ENCODE results near the gene LRCH4. TPM values are rescaled to one million over a fixed set of nuclear protein-coding genes. Genes with fewer than 3 reads are reported as not detected.

LRCH4 gene
- total and polyA plus RNA-seq, 2 of the 13 experiments (the other 11 are each of a cell fraction or from before 2014, with no cell fraction given), result 7.0 to 9.3 TPM

- H4K20me1 ChIP-seq (ENCODE audit: insufficient read depth, low read length), result no peaks in the 10 kb centered on the region
- WGBS (ENCODE audit: low lambda C conversion rate), result 2% methylated on average over 41 of the region's 44 CpGs
- no peaks in the 10 kb centered on the region; a peak in 2 of 5 replicates for H3K36me3 ChIP-seq (replicated peaks in 1 of 2; ENCODE audit: control insufficient read depth in 1 of 2, insufficient read depth in 2 of 2, low read length in 2 of 2)
- no peak; the same call in 2 of the 3 replicates for ATAC-seq
- H3K79me2 ChIP-seq (ENCODE audit: insufficient read depth, low read length), result peaks cover 46% of the 10 kb centered on the region
- no peak for FAIRE-seq
- peaks cover 55% of the 10 kb centered on the region for H3K4me1 ChIP-seq (ENCODE audit: insufficient read depth, low read length)
- H2AFZ ChIP-seq (ENCODE audit: low read length), result no peak overlapping the region
- intact Hi-C loops (cut with micrococcal nuclease; ENCODE audit: unreplicated experiment), result loop anchor here (2.0 kb wide), 2 partner anchors 19 to 37 kb away; no protein-coding TSS in a partner anchor
- CTCF ChIA-PET (ENCODE audit: low intra/inter-chr PET ratio, low total read pairs), result no interaction called here
- BruUV-seq (replicated peaks), result no TSS peak
- in situ Hi-C loops (cut with HindIII; ENCODE audit: extremely low pct_ligation_motif_present, low pct_unique_long_range_greater_than_20kb), result no loop called here
- DNase-seq (ENCODE audit: low spot score), result no peak
- no peaks in the 10 kb centered on the region; a peak in 1 of 5 replicates for H3K27me3 ChIP-seq (ENCODE audit: control insufficient read depth in 1 of 2, insufficient read depth in 2 of 2, low read length in 2 of 2)
- H3K27ac ChIP-seq (ENCODE audit: extremely low read length, insufficient read depth, low read length), result peak overlapping the region; percentile 96
- no peaks in the 10 kb centered on the region for H3K9me3 ChIP-seq (ENCODE audit: low read length)
- H3K4me3 ChIP-seq (replicated peaks in 1 of 3; ENCODE audit: insufficient read depth in 1 of 3, low read depth in 2 of 3, low read length in 3 of 3), result peak overlapping the region; percentile 93 to 98 (median 96)
- peak overlapping the region; percentile 94 for H3K9ac ChIP-seq (ENCODE audit: insufficient read depth, low read depth, low read length)
- POLR2A ChIA-PET, result interaction anchor here (0.6 to 2.4 kb wide), 14 partner anchors 9 to 350 kb away, joined by 3 to 19 read pairs (median 6); partner anchors contain the start of genes FBXO24, LRCH4, MEPCE and TSC22D4
- H3K4me2 ChIP-seq (ENCODE audit: low read depth, low read length), result peak overlapping the region; percentile 86
- TF ChIP-seq TMF1 (CRISPR knock-in tag; IDR thresholded peaks at IDR 0.05; ENCODE audit: low read depth) (0 out of 2 replicates have a peak, but pooled peaks have one; percentile 20), ZNF446 (CRISPR knock-in tag; IDR thresholded peaks at IDR 0.05) (no peak), ZBTB20 (CRISPR knock-in tag; IDR thresholded peaks at IDR 0.05; ENCODE audit: borderline replicate concordance, low read depth) (0 out of 2 replicates have a peak, but pooled peaks have one; percentile 14), PHB2 (IDR thresholded peaks at IDR 0.05; ENCODE audit: partially characterized antibody) (no peak), PRDM15 (CRISPR knock-in tag; IDR thresholded peaks at IDR 0.05) (0 out of 2 replicates have a peak, but pooled peaks have one; percentile 36), TAF1 (CRISPR knock-in tag; IDR thresholded peaks at IDR 0.05) (peak; percentile 28), ETV6 (CRISPR knock-in tag; conservative IDR thresholded peaks at IDR 0.05) (peak; percentile 31; the same call in 1 of the 2 replicates), ZNF260 (CRISPR knock-in tag; IDR thresholded peaks at IDR 0.05; ENCODE audit: borderline replicate concordance, low read depth) (no peak), GFI1 (CRISPR knock-in tag; IDR thresholded peaks at IDR 0.05; ENCODE audit: borderline replicate concordance) (0 out of 2 replicates have a peak, but pooled peaks have one; percentile 8), NR1H2 (CRISPR knock-in tag; IDR thresholded peaks at IDR 0.05; ENCODE audit: borderline replicate concordance, low read depth) (0 out of 2 replicates have a peak, but pooled peaks have one; percentile 61), ARID5B (CRISPR knock-in tag; IDR thresholded peaks at IDR 0.05) (no peak), KDM5A (IDR thresholded peaks at IDR 0.05; ENCODE audit: borderline replicate concordance, low read length) (peak; percentile 13; the same call in 1 of the 2 replicates)
- TF ChIP-seq, protein P1, sequence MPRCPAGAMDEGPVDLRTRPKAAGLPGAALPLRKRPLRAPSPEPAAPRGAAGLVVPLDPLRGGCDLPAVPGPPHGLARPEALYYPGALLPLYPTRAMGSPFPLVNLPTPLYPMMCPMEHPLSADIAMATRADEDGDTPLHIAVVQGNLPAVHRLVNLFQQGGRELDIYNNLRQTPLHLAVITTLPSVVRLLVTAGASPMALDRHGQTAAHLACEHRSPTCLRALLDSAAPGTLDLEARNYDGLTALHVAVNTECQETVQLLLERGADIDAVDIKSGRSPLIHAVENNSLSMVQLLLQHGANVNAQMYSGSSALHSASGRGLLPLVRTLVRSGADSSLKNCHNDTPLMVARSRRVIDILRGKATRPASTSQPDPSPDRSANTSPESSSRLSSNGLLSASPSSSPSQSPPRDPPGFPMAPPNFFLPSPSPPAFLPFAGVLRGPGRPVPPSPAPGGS (CRISPR knock-in tag; IDR thresholded peaks at IDR 0.05), result no peak
These were observed 46.4 kb downstream of the LRCH4 start for GRCh38 chr7:100539436-100540006.

All from HepG2 (cell line).